ENCODE measurements around the gene ASAP3.
A peak's percentile ranks its signal among the peaks of the same experiment; 100 is the strongest.

ASAP3 gene

GRCh38 chr1:23470282-23471070, 13.5 kb downstream of the ASAP3 start:
- DNase-seq (ENCODE audit: low read depth), result peak; percentile 71
- TF ChIP-seq, protein P1, sequence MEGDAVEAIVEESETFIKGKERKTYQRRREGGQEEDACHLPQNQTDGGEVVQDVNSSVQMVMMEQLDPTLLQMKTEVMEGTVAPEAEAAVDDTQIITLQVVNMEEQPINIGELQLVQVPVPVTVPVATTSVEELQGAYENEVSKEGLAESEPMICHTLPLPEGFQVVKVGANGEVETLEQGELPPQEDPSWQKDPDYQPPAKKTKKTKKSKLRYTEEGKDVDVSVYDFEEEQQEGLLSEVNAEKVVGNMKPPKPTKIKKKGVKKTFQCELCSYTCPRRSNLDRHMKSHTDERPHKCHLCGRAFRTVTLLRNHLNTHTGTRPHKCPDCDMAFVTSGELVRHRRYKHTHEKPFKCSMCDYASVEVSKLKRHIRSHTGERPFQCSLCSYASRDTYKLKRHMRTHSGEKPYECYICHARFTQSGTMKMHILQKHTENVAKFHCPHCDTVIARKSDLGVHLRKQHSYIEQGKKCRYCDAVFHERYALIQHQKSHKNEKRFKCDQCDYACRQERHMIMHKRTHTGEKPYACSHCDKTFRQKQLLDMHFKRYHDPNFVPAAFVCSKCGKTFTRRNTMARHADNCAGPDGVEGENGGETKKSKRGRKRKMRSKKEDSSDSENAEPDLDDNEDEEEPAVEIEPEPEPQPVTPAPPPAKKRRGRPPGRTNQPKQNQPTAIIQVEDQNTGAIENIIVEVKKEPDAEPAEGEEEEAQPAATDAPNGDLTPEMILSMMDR (conservative IDR thresholded peaks at IDR 0.05; ENCODE audit: low read length), result no peak
- H3K4me3 ChIP-seq (ENCODE audit: low read length), result no peak overlapping the region

DNA sequence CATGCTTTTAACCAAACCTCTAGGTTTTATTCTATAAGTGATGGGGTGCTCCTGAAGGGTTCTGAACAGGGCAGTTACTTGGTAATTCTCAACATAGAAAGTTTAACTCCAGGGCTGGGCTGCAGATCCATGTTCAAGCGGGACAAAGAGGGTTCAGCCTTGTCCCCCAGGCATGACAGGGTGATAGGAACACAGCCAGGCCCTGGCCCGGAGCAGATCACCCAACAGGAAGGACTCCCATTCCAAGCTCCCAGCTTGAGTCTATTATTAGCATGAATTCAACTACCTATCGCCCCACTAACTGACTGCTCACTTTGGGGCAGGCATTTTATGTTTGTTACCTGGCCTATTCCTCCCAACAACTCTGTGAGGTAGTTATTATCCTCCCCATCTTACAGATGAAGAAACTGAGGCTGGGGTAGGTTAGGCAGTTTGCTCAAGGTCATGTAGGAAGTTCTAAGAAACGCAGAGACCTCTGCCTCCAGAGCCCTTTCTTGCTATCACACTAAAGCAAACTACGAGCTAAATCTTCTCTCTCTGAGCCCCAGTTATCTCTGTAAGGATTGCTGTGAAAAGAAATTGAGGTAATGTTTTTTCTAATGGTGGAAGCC, 14.5 kb downstream of the ASAP3 start:
- TF ChIP-seq, protein P1 (conservative IDR thresholded peaks at IDR 0.05; ENCODE audit: low read length), result no peak
- no peak overlapping the region for H3K4me3 ChIP-seq (ENCODE audit: low read length)

DNA sequence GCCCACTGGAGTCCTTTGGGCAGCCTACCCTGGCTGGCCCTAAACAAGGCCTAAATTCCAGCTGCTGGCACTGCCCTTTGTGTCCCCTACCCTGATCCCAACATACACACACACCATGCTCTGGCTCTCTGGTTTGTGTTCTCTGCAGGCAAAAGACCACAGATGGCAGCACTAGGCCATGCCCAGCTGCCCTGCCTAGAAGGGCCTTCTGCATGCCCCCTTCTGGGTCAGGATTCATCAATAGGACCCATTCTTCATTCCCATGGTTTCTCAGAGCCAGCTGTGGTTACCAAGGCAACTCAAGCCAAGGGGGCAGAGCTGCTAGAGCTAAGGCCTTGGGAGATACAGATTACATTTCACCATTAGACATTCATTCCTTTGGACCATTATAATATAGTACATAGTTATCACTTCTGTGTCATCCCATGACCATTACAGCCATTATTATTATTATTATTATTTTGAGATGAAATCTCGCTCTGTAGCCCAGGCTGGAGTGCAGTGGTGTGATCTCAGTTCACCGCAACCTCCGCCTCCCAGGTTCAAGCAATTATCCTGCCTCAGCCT, 17.5 kb downstream of the ASAP3 start:
- TF ChIP-seq, protein P1 (conservative IDR thresholded peaks at IDR 0.05; ENCODE audit: low read length), result no peak
- no peak for DNase-seq (ENCODE audit: low read depth)
- no peak overlapping the region for H3K4me3 ChIP-seq (ENCODE audit: low read length)

More for the DNA sequence above, 14.5 kb downstream of the ASAP3 start:
- no peak for DNase-seq (ENCODE audit: low read depth)

DNA sequence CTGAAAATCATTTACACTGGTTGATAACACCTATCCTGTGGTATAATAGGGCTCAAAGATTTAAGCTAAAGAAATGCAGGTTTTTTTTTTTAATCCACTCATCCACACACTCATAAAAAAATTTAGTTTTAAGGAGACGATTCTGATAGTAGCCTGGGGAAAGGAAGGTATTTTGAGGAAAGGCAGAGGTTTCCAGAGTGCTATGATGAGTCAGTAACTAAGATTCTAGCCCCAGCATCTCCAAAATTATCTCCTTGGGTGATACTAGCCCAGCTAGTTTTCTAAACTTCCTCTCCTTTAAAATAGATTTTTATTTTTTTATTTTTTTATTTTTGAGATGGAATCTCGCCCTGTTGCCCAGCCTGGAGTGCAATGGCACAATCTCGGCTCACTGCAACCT, 20.7 kb downstream of the ASAP3 start:
- H3K4me3 ChIP-seq (ENCODE audit: low read length), result no peak overlapping the region
- DNase-seq (ENCODE audit: low read depth), result no peak
- TF ChIP-seq, protein P1 (conservative IDR thresholded peaks at IDR 0.05; ENCODE audit: low read length), result no peak

DNA sequence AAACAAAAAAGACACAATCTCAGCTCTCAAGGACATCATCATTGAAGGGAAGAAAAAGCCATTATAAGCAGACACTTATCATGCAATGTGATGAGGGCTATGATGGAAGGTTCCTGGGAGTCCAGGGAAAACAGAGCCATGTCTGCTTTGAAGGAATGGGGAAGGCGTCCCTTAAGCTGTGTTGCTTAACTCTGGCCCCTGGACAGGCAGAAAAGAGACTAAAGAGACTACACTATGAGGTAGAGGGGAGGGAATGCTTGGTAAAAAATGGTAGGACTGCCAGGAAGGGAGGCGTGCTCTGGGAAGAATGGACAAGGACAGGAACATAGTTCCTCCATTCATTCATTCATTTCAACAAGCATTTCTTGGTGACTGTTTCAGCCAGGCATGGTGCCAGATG, 21.2 kb downstream of the ASAP3 start:
- H3K4me3 ChIP-seq (ENCODE audit: low read length), result no peak overlapping the region
- no peak for DNase-seq (ENCODE audit: low read depth)
- TF ChIP-seq, protein P1 (conservative IDR thresholded peaks at IDR 0.05; ENCODE audit: low read length), result no peak

DNA sequence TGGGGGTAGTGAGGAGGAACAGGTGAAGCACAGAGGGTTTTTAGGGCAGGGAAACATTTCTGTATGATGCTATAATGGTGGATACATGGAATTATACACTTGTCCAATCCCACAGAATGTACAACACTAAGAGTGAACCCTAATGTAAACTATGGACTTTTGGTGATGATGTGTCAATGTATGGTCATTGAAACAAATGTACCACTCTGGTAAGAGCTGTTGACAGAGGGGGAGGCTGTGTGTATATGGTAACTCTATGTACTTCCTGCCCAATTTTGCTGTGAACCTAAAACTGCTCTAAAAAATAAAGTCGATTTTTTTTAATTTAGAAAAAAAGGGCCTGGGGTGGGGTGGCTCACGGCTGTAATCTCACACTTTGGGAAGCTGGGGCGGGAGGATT, 22.9 kb downstream of the ASAP3 start:
- TF ChIP-seq, protein P1 (conservative IDR thresholded peaks at IDR 0.05; ENCODE audit: low read length), result no peak
- no peak for DNase-seq (ENCODE audit: low read depth)
- no peak overlapping the region for H3K4me3 ChIP-seq (ENCODE audit: low read length)

GRCh38 chr1:23460519-23460918, 23.5 kb downstream of the ASAP3 start:
- no peak for DNase-seq (ENCODE audit: low read depth)
- H3K4me3 ChIP-seq (ENCODE audit: low read length), result no peak overlapping the region
- TF ChIP-seq, protein P1 (conservative IDR thresholded peaks at IDR 0.05; ENCODE audit: low read length), result no peak
